ENCODE results near the gene RGL1. TPM values are rescaled to one million over a fixed set of nuclear protein-coding genes. Genes with fewer than 3 reads are reported as not detected.
A peak's percentile ranks its signal among the peaks of the same experiment; 100 is the strongest.
"Not testable (repeated sequence)": the region's sequence is repeated elsewhere in the genome, so short reads cannot be mapped to it uniquely, and the experiment has no call there.

Gene RGL1
- total RNA-seq, 1 experiment from 2014 or later = 8.1 TPM

- DNase-seq (ENCODE audit: low read depth) = not testable (repeated sequence)
Measured at GRCh38 chr1:183785921-183786320, 19.0 kb upstream of the RGL1 start.

GRCh38 chr1:183787704-183788103, 17.2 kb upstream of the RGL1 start:
- no peak for DNase-seq (ENCODE audit: low read depth)

GRCh38 chr1:183791319-183791718, 13.6 kb upstream of the RGL1 start:
- no peak for DNase-seq (ENCODE audit: low read depth)

GRCh38 chr1:183792300-183792699, 12.6 kb upstream of the RGL1 start:
- no peak for DNase-seq (ENCODE audit: low read depth)

GRCh38 chr1:183794088-183794487, 10.8 kb upstream of the RGL1 start:
- DNase-seq (ENCODE audit: low read depth) = no peak

- no peak for DNase-seq (ENCODE audit: low read depth)
Measured at GRCh38 chr1:183800449-183800848, 4.5 kb upstream of the RGL1 start.

- no peak for DNase-seq (ENCODE audit: low read depth)
Measured at GRCh38 chr1:183801649-183802048, 3.3 kb upstream of the RGL1 start.

- no peak for DNase-seq (ENCODE audit: low read depth)
Measured at GRCh38 chr1:183804387-183804786, 533 bp upstream of the RGL1 start.

GRCh38 chr1:183806125-183806524, 1.2 kb downstream of the RGL1 start:
- DNase-seq (ENCODE audit: low read depth) = peak; percentile 11

- no peak for DNase-seq (ENCODE audit: low read depth)
Measured at GRCh38 chr1:183806675-183807074, 1.8 kb downstream of the RGL1 start.

- DNase-seq (ENCODE audit: low read depth) = peak; percentile 62
Measured at GRCh38 chr1:183807549-183808168, 2.7 kb downstream of the RGL1 start.

- DNase-seq (ENCODE audit: low read depth) = peak; percentile 23
Measured at GRCh38 chr1:183808296-183809027, 3.5 kb downstream of the RGL1 start.

- DNase-seq (ENCODE audit: low read depth) = no peak
Measured at GRCh38 chr1:183810121-183810520, 5.2 kb downstream of the RGL1 start.

GRCh38 chr1:183810756-183811544, 6.0 kb downstream of the RGL1 start:
- no peak for DNase-seq (ENCODE audit: low read depth)

GRCh38 chr1:183812128-183812527, 7.2 kb downstream of the RGL1 start:
- no peak for DNase-seq (ENCODE audit: low read depth)

GRCh38 chr1:183812686-183813569, 8.0 kb downstream of the RGL1 start:
- DNase-seq (ENCODE audit: low read depth) = peak; percentile 74

- no peak for DNase-seq (ENCODE audit: low read depth)
Measured at GRCh38 chr1:183814121-183814681, 9.3 kb downstream of the RGL1 start.

GRCh38 chr1:183816110-183816509, 11.2 kb downstream of the RGL1 start:
- DNase-seq (ENCODE audit: low read depth) = no peak

GRCh38 chr1:183817576-183818288, 12.8 kb downstream of the RGL1 start:
- no peak for DNase-seq (ENCODE audit: low read depth)

GRCh38 chr1:183819059-183819458, 14.1 kb downstream of the RGL1 start:
- DNase-seq (ENCODE audit: low read depth) = no peak
